ENCODE measurements around the gene AEBP1.
A peak's percentile ranks its signal among the peaks of the same experiment; 100 is the strongest.

Gene AEBP1

DNA sequence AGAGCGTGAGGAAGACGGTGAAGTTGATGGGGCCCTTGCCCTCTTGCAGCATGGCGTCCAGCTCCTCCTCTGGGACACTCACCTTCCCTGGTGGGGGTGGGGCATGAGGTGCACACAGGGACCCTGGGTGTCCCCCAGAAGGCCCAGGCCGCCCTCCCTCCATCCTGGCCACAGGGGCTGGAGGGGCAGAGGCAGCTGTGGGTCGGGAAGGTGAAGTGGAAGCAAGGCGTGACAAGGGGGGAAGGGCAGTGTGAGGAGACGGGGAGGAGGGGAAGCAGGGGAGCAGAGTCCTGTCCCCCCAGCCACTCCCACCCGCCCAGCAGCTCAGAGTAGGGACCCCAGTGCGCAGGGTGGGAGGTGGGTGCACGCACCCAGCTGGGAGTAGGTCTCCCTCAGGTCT is 36.2 kb downstream of the AEBP1 start:
- DNase-seq (ENCODE audit: low read depth in 2 of 2) = no peak

DNA sequence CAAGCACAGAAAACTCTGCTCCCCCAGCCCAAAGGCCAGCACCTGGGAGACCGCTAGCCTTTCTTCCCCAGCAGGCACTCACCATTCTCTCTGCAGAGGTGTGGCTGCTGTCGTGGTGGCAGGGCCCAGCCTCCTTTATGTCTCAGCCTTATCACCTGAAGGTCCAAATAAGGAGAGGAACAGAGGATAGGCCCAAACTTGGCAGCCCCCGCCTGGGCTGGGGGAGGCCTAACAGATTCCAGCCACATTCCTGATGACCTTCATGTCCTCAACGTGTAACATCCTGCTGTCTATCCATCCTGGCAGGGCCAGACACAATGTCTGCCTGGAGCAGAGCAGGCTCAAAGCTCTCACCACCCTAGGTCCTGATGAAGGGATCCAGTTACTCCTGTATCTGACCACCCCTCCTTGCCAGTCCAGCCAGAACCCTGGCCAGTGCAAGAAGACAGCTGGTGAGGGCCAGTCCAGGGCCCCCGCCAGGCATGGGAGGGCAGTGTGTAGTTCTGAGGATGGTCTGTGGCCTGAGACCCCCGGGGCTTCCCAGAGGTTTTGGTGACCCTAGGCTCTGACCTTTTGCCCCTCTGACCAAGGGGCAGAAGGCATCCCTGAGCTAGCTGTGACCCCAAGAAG is 37.2 kb downstream of the AEBP1 start, which contains the start of gene MYL7:
TSS of gene MYL7 (minus strand) at position 112 of the 630 bp plus-strand sequence. CDS start at position 85, 27 bp downstream.
- no peak for DNase-seq (ENCODE audit: low read depth in 2 of 2)

DNA sequence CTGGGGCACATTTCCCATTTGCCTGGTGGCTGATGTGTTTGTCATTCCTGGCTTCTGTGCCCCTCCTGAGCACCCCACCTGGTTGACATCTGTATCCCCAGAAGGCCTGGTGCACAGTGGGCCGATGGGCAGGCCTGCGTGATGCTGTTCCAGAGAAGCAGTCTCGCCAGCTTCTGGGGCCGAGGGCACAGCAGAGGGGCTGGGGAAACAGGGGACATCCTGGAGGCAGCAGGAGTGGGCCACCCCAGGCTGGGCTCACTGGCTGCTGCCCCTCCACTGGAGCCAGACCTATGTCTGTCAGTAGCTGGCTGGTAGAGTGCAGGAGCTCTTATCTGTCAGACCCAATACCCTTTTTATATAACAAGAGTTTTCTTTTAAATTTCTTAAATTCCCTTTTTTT is 37.9 kb downstream of the AEBP1 start:
- no peak for DNase-seq (ENCODE audit: low read depth in 2 of 2)

GRCh38 chr7:44143646-44144250 is 39.6 kb downstream of the AEBP1 start:
- no peak for DNase-seq (ENCODE audit: low read depth in 2 of 2)

- DNase-seq (ENCODE audit: low read depth in 2 of 2) = no peak
Measured at GRCh38 chr7:44144426-44144967, 40.4 kb downstream of the AEBP1 start.

- no peak for DNase-seq (ENCODE audit: low read depth in 2 of 2)
Measured at GRCh38 chr7:44144968-44145478, 40.9 kb downstream of the AEBP1 start.

- peak; percentile 46 to 70 for DNase-seq (ENCODE audit: low read depth in 2 of 2)
Measured at GRCh38 chr7:44145479-44145968, 41.4 kb downstream of the AEBP1 start.

DNA sequence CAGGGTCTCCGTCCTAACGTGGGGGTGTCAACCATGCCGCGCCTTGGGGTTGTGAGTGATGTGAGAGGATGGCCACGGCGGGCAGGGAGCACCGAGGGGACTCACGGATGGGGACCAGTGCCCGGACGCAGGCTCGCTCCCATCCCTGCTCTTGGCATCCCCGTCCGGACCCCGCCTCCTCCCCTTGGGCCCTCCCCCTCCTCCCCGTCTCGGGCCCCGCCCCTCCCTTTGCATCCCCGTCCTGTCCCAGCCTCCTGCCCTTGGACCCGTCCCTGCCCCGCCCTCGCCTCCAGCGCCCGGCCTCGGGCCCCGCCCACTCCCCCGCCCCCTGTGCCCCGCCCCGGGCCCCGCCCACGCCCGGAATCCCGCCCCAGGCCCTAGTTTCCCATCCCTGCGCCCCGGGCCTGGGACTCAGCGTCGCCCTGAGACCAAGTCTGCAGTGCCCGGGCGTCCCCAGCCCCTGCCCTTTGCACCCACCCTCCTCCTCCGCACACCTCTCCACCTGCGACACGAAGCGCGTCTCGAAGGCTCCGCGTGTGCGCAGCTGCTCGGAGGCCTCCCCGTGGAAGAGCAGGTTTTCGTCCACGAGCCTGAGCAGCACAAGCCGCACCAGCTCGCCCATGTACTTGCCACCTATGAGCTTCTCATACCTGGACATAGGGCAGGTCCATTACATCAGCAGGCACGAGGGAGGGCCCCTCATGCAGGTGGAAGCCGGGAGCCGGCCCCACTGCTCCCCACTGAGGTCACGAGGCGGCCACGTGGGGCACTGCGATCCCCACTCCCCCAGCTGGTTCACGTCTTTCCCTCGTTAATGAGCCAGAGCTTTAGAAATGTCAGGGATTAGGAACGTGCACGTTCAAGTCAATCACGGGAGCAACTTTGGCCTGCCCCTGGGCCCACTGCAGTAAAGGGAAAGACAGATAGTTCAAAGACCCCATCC is 42.1 kb downstream of the AEBP1 start:
- peak; percentile 23 to 66 for DNase-seq (ENCODE audit: low read depth in 2 of 2)

- DNase-seq (ENCODE audit: low read depth in 2 of 2) = no peak
Measured at GRCh38 chr7:44147026-44147991, 43.2 kb downstream of the AEBP1 start.

DNA sequence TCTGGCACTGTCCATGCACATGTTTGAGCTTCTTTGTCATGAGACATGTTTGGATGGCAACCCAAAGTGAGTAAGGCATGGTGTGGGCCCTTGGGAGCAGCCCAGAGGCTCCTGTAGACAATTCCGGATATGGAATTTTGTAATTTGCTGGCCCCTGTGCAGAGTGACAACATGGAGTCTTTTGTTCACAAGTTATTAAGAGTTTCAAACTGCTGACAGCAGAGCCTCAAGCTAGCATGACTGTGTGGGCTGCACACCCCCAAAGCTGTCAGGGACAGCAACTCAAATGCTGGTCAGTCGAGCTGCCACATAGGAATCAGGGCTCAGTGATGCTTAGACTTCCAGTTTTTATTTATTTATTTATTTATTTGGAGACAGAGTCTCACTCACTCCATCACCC is 44.0 kb downstream of the AEBP1 start:
- DNase-seq (ENCODE audit: low read depth in 2 of 2) = no peak

DNA sequence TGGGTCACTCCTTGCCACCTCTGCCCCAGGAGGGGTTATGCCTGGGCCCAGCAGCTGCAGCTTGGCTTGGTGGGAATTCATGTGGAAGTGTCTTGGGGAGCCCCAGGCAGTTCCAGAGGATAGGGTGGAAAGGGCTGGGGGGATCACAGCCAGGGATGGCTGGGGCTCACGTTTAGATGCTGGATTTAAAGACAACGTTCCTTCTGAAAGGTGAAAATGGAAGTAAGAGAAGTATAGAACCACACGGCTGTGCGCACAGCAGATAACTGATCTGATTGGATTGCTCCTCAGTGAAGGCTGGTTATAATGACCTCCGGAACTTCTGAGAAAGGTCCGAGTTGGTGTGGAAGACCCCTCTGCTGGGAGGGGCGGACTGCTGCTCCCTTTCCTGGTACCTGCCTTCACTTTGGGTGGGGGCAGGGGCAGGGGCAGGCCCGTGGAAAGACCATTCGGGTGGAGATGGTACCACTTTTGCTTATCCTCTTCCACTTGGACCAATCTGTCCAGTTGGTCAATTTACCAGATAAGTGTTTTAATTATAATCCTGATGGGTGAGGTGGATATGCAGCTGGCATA is 44.9 kb downstream of the AEBP1 start:
- DNase-seq (ENCODE audit: low read depth in 2 of 2) = no peak

DNA sequence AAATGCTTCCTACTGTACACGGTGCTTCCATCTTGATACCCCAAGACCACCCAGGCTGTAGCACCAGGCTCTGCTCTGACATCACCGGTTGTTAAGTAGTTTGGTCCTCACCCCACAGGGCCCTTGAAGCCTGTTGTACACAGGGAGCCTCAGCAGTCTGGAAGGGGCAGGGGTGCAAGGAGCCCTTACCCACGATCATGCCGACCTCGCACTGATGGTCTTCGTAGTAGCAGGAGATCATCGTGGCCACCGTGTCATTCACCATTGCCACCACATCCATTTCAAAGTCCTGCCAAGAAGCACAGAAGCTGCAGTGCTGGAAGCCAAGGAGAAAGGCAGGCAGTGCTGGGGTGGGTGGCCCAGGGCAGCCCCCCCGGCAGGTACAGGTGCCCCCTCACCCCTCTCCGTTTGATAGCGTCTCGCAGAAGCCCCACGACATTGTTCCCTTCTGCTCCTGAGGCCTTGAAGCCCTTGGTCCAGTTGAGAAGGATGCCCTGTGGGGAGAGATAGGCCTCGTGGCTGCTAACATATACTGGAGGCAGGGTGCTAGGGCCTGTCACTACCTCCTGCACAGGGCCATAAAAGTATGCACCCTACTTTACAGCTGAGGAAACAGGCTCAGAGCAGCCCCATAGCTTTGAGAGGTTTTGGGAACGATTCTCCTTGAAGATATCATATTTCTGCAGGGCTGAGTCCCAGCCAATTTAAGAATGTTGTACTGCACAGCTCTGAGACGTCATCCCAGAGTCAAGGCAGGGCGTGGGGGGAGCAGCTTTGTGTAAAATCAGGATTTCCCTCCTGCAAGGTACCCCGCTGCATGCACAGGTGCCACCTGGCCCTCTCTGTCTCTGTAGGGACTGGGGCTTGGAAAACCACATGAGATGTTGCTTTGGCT is 45.7 kb downstream of the AEBP1 start:
- no peak for DNase-seq (ENCODE audit: low read depth in 2 of 2)

GRCh38 chr7:44150466-44150832 is 46.3 kb downstream of the AEBP1 start:
- no peak for DNase-seq (ENCODE audit: low read depth in 2 of 2)

DNA sequence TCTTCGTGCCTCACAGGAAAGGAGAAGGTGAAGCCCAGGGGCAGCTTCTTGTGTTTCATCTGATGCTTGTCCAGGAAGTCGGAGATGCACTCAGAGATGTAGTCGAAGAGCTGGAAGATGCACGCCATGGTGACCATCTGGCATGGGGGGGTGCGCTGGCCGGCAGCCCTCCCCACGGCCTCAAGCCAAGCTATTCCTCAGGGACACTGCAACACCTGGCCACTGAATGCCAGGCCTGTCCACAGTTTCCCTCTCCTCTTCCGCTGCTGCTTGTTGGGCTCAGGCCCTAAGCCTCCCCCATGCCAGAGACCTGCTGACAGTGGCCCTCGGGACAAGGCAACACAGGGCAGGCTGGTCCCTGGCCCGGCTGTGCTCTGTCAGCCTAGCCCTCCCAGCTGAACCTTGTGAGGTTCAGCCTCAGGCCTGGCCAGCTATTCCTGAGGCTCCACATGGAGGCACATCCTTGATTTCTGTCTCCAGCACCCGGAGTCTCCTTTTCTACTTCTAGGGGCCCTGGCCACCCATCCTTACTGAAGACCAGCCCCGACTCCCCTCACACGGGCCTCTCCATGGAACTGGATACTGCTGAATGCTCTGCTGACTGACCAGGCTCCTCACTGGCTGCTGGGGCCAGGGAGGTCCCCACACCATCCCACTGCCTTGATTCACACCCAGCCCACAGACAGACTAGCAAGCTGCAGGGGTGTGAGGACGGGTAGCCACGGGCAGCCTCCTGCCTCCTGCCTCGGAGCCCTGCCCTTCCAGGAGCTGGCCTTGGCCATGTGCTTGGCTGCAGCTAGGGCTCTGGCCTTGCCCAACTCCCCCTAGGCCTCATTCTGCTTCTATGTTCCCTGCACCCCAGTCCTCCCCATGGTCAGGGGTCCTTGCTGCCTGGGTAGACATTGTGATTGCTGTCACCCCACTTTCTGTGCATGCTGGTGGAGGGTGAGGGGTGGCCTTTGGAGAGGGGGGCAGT is 47.1 kb downstream of the AEBP1 start:
- DNase-seq (ENCODE audit: low read depth in 2 of 2) = no peak

DNA sequence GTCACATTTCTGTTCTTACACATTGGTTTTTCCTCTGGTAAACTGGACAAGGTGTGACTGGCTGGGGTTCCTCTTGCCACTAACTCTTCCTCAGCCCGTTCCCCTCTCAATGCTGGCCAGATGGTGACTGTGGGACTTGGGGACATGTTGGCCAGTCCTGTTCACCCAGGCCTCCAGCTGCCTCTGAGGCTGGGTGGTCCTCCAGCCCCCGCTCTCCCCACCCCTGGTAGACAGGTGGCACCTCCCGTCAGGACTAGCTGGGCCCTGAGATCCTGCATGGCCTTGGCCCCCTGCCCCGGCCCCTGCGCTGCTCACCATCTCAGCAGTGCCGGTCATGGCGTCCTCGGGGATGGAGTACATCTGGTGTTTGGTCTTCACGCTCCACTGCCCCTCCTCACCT is 47.8 kb downstream of the AEBP1 start:
- no peak for DNase-seq (ENCODE audit: low read depth in 2 of 2)

- no peak for DNase-seq (ENCODE audit: low read depth in 2 of 2)
Measured at GRCh38 chr7:44152971-44153947, 49.1 kb downstream of the AEBP1 start.

GRCh38 chr7:44153948-44154335 is 49.8 kb downstream of the AEBP1 start:
- DNase-seq (ENCODE audit: low read depth in 2 of 2) = no peak
